HCT116 (cell line): Measurements from ENCODE around the gene SCTR. TPM values are rescaled to one million over a fixed set of nuclear protein-coding genes. Genes with fewer than 3 reads are reported as not detected.

Experiments
- ATAC-seq: fragments of 200-7000 bp; cut with Tn5 transposase; 2 replicates; pipeline ENCODE4 v1.9.1; 2020; ENCODE audit warnings: mild to moderate bottlenecking, moderate library complexity
- BruUV-seq: library from RNA; stranded (reverse); fragments of 400-500 nt; replicated peaks from 2 replicates; lab custom pipeline; 2021; lab: Mats Ljungman, UMichigan
- CTCF ChIA-PET: fragments of 300-600 bp; sonication (Branson Sonifier 250); formaldehyde crosslinking; loops from one replicate; lab custom pipeline; 2021; ENCODE audit warnings: antibody characterized with exemption; lab: Charles Lee
- POLR2A ChIA-PET: fragments of 300-600, 350-600 bp; sonication (Branson Sonifier 250); formaldehyde crosslinking; loops from one replicate; lab custom pipeline; 2021; ENCODE audit warnings: antibody characterized with exemption; lab: Charles Lee
- RAD21 ChIA-PET, 2 experiments: fragments of 300-600 bp; sonication (Branson Sonifier 250); formaldehyde crosslinking; loops; one replicate each; lab custom pipeline; 2023; ENCODE audit warnings: low total read pairs in 2 of 2; ENCODE audit not compliant: uncharacterized antibody in 2 of 2, unreplicated experiment in 2 of 2, low non-redundant PET in 1 of 2; lab: Charles Lee
- DNase-seq: peaks from one replicate; pipeline ENCODE4 v3.0.0-alpha.2; 2010; ENCODE audit warnings: low read depth, low spot score
- H2AFZ ChIP-seq: fragments of 200-600 bp; shearing (Covaris generic), sonication (generic); 2 replicates; pipeline ENCODE4 v1.6.1; 2017; ENCODE audit warnings: low read depth, mixed run types, mixed read lengths, antibody characterized with exemption, low read length; ENCODE audit not compliant: poor library complexity, severe bottlenecking
- H3K27ac ChIP-seq: 2 replicates; pipeline ENCODE4 v1.5.1; 2012; ENCODE audit warnings: low read depth, low read length
- H3K27me3 ChIP-seq: fragments of 200-600 bp; sonication (generic); 2 replicates; pipeline ENCODE4 v1.6.1; 2016; ENCODE audit warnings: mixed run types, low read length, mixed read lengths; ENCODE audit not compliant: insufficient read depth
- H3K36me3 ChIP-seq, 2 experiments: fragments of 200-500 bp in 1 of 2; fragments of 200-600 bp in 1 of 2; sonication (Bioruptor generic) in 1 of 2; sonication (generic) in 1 of 2; 2 replicates each; pipeline versions ENCODE4 v1.5.1 to v1.6.1; 2014 to 2016; ENCODE audit warnings: low read length in 2 of 2, inconsistent platforms in 1 of 2, mixed read lengths in 1 of 2, mixed run types in 1 of 2; ENCODE audit not compliant: insufficient read depth in 2 of 2, control insufficient read depth in 1 of 2
- H3K4me1 ChIP-seq, 2 experiments: fragments of 200-600 bp in 1 of 2; sonication (generic) in 1 of 2; 2 replicates each; pipeline versions ENCODE4 v1.5.1 to v1.6.1; 2012 to 2017; ENCODE audit warnings: low read length in 2 of 2, inconsistent platforms in 1 of 2, mild to moderate bottlenecking in 1 of 2, mixed read lengths in 1 of 2, mixed run types in 1 of 2, moderate library complexity in 1 of 2; ENCODE audit not compliant: insufficient read depth in 2 of 2, control insufficient read depth in 1 of 2
- H3K4me2 ChIP-seq: fragments of 200-600 bp; sonication (generic); 2 replicates; pipeline ENCODE4 v1.6.1; 2017; ENCODE audit warnings: mixed run types, low read length, mixed read lengths
- H3K4me3 ChIP-seq, 2 experiments: fragments of 200-600 bp in 1 of 2; sonication (generic) in 1 of 2; replicated peaks in 1 of 2; 2 replicates each; pipeline ENCODE4 v1.5.1; 2011 to 2016; ENCODE audit warnings: low read length in 2 of 2, control low read depth in 1 of 2, low read depth in 1 of 2, mild to moderate bottlenecking in 1 of 2, mixed read lengths in 1 of 2, mixed run types in 1 of 2
- H3K79me2 ChIP-seq: fragments of 200-600 bp; sonication (generic); 2 replicates; pipeline ENCODE4 v1.6.1; 2017; ENCODE audit warnings: mild to moderate bottlenecking, mixed run types, low read length, moderate library complexity, mixed read lengths; ENCODE audit not compliant: insufficient read depth
- H3K9ac ChIP-seq: fragments of 200-600 bp; sonication (generic); 2 replicates; pipeline ENCODE4 v1.6.1; 2016; ENCODE audit warnings: low read length, mixed read lengths
- H3K9me2 ChIP-seq: fragments of 200-600 bp; sonication (generic), shearing (Covaris generic); 2 replicates; pipeline ENCODE4 v1.6.1; 2017; ENCODE audit warnings: mixed run types, mild to moderate bottlenecking, moderate library complexity; ENCODE audit not compliant: insufficient read depth
- H3K9me3 ChIP-seq, 2 experiments: fragments of 200-500 bp in 1 of 2; fragments of 200-600 bp in 1 of 2; sonication (Bioruptor generic) in 1 of 2; sonication (generic) in 1 of 2; 2 replicates each; pipeline ENCODE4 v1.6.1; 2014 to 2017; ENCODE audit warnings: low read length in 2 of 2, mixed read lengths in 2 of 2, inconsistent platforms in 1 of 2, low read depth in 1 of 2, mild to moderate bottlenecking in 1 of 2, mixed run types in 1 of 2, moderate library complexity in 1 of 2; ENCODE audit not compliant: control insufficient read depth in 1 of 2, insufficient read depth in 1 of 2
- H4K20me1 ChIP-seq: fragments of 200-600 bp; sonication (generic), shearing (Covaris generic); 2 replicates; pipeline ENCODE4 v1.6.1; 2017; ENCODE audit warnings: mixed run types, mild to moderate bottlenecking, moderate library complexity; ENCODE audit not compliant: insufficient read depth
- CBX3 ChIP-seq: IDR thresholded peaks from 2 replicates; pipeline ENCODE4 v1.6.1; 2012; ENCODE audit warnings: low read depth
- CEBPB ChIP-seq: IDR thresholded peaks from 2 replicates; pipeline ENCODE4 v1.6.1; 2012; ENCODE audit warnings: low read depth
- EGR1 ChIP-seq: IDR thresholded peaks from 2 replicates; pipeline ENCODE4 v1.6.1; 2012; ENCODE audit warnings: low read depth
- ELF1 ChIP-seq: IDR thresholded peaks from 2 replicates; pipeline ENCODE4 v1.6.1; 2012; ENCODE audit warnings: low read depth, borderline replicate concordance
- EZH2 ChIP-seq: fragments of 200-600 bp; sonication (generic); IDR thresholded peaks from 2 replicates; pipeline ENCODE4 v1.6.1; 2017; ENCODE audit warnings: antibody characterized with exemption, mixed run types
- EZH2phosphoT487 ChIP-seq: fragments of 200-600 bp; IDR thresholded peaks from 2 replicates; pipeline ENCODE4 v1.6.1; 2018; ENCODE audit warnings: antibody characterized with exemption, borderline replicate concordance
- FOSL1 ChIP-seq: IDR thresholded peaks from 2 replicates; pipeline ENCODE4 v1.6.1; 2012; ENCODE audit warnings: low read depth
- JUND ChIP-seq: IDR thresholded peaks from 2 replicates; pipeline ENCODE4 v1.6.1; 2012
- POLR2A ChIP-seq: IDR thresholded peaks from 2 replicates; pipeline ENCODE4 v1.7.0; 2011; ENCODE audit warnings: borderline replicate concordance; ENCODE audit not compliant: insufficient read depth, insufficient read length; ENCODE audit errors: extremely low read depth
- POLR2AphosphoS5 ChIP-seq: IDR thresholded peaks from 2 replicates; pipeline ENCODE4 v1.6.1; 2011; ENCODE audit warnings: mild to moderate bottlenecking, low read depth, low read length, moderate library complexity
- RAD21 ChIP-seq: IDR thresholded peaks from 2 replicates; pipeline ENCODE4 v1.6.1; 2012; ENCODE audit warnings: low read depth, mild to moderate bottlenecking
- SIN3A ChIP-seq: IDR thresholded peaks from 2 replicates; pipeline ENCODE4 v1.6.1; 2012; ENCODE audit warnings: low read depth
- SP1 ChIP-seq: IDR thresholded peaks from 2 replicates; pipeline ENCODE4 v1.6.1; 2012; ENCODE audit warnings: low read depth
- SRF ChIP-seq: IDR thresholded peaks from 2 replicates; pipeline ENCODE4 v1.6.1; 2012; ENCODE audit warnings: low read depth
- TCF7L2 ChIP-seq: IDR thresholded peaks from 2 replicates; pipeline ENCODE4 v1.7.0; 2011; ENCODE audit warnings: borderline replicate concordance, inconsistent platforms; ENCODE audit not compliant: insufficient read depth, insufficient read length; ENCODE audit errors: extremely low read depth
- YY1 ChIP-seq: IDR thresholded peaks from 2 replicates; pipeline ENCODE4 v1.6.1; 2011; ENCODE audit warnings: low read length, low read depth, moderate library complexity, mild to moderate bottlenecking; ENCODE audit not compliant: insufficient replicate concordance; ENCODE audit errors: extremely low read depth
- ZFX ChIP-seq: fragments of 450-650 bp; IDR thresholded peaks from 2 replicates; pipeline ENCODE4 v1.6.1; 2017
- ZNF274 ChIP-seq: fragments of 200-500 bp; sonication (Bioruptor generic); IDR thresholded peaks from 2 replicates; pipeline ENCODE4 v1.6.1; 2014; ENCODE audit warnings: mild to moderate bottlenecking, low read depth, low read length, inconsistent platforms
- intact Hi-C: fragments of 100-400 bp; cut with micrococcal nuclease; formaldehyde crosslinking; loops from 2 replicates; pipeline ENCODE4 v1.10.0; 2022
- total RNA-seq: library from RNA; stranded (reverse); gene quantifications from one replicate; pipeline ENCODE4 v1.2.1, GENCODE V29; 2021; ENCODE audit not compliant: unreplicated experiment
- TF ChIP-seq, protein P1 (sequence below): IDR thresholded peaks from 2 replicates; pipeline ENCODE4 v1.6.1; 2012
- TF ChIP-seq, protein P2 (sequence below): IDR thresholded peaks from 2 replicates; pipeline ENCODE4 v1.6.1; 2012; ENCODE audit warnings: low read depth

The SCTR gene
- total RNA-seq, 1 experiment from 2014 or later, result not detected

DNA sequence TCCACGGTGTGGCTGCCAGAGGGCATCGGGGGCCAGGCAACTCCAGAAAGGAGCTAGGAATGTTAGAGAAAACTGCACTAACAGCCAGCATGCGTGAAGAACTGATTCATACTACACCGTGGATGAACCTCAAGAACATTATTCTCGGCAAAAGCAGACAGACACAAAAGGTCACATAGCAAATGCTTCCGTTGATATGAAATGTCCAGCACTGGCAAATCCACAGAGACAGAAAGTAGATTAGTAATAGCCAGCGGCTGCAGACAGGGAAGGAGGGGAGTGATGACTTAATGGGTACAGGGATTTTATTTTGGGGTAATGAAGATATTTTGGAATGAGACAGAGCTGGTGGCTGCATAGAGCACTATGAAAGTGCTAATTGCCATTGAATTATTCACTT lies 37.4 kb downstream of the SCTR start:
- Histone ChIP-seq H3K27ac (no peak overlapping the region), H3K36me3 (no peaks in the 10 kb centered on the region), H3K79me2 (no peaks in the 10 kb centered on the region), H3K9me2 (no peaks in the 10 kb centered on the region), H3K9ac (no peak overlapping the region), H2AFZ (no peak overlapping the region), H4K20me1 (no peaks in the 10 kb centered on the region), H3K27me3 (no peaks in the 10 kb centered on the region), H3K4me3 (no peak overlapping the region), H3K4me2 (no peak overlapping the region), H3K9me3 (no peaks in the 10 kb centered on the region), H3K4me1 (peaks cover 3 to 5% of the 10 kb centered on the region in 2 experiments)
- DNase-seq (no peak), ATAC-seq (no peak)
- RAD21 ChIA-PET, result no interaction called here
- CTCF ChIA-PET, result interaction anchor here (0.9 to 2.3 kb wide), 2 partner anchors 10 to 77 kb away, joined by 3 to 6 read pairs; no protein-coding TSS in a partner anchor
- intact Hi-C loops, result no loop called here
- TF ChIP-seq YY1 (no peak), ZNF274 (no peak), ZFX (no peak), CBX3 (no peak)
- POLR2A ChIA-PET, result no interaction called here
- no TSS peak for BruUV-seq

DNA sequence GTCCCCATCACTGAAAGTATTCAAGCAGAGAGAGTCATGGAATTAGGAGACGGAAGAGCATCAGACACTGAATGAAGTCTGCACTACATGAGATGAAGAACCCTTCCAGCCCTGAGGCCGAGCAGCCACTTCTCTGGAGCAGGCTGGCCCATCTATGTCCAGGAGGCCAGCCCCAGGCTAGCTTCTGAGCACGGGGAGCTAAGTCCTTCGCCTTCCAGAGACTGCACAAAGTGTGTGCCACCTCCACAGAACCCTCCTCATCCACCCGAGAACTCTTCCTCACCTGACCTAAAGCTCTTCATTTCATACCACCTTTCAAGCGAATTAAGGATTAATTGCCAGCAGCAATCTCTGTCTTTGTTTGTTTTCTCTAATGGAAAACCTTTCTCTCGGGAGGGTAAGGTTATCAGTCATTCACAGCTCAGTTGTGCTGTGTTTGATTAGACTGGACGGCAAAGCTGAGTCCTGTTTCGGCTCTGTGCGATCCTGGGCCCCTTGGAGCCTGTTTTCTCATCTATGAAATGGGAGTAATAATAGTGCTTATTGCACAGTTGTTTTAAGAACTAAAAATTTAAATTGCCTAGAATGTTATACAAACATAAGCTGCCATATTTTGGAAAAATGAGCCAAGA lies 38.0 kb downstream of the SCTR start:
- H3K4me2 ChIP-seq, result no peak overlapping the region
- CTCF ChIA-PET, result interaction anchor here (0.9 to 2.3 kb wide), 2 partner anchors 10 to 77 kb away, joined by 3 to 6 read pairs; no protein-coding TSS in a partner anchor
- TF ChIP-seq CBX3, result no peak
- no peak for TF ChIP-seq EGR1
- no peak for TF ChIP-seq POLR2AphosphoS5
- no peak for TF ChIP-seq SRF
- no peak for TF ChIP-seq YY1
- no peak for TF ChIP-seq RAD21
- TF ChIP-seq EZH2phosphoT487, result no peak
- no peak for TF ChIP-seq SP1
- no peak for TF ChIP-seq JUND
- TF ChIP-seq, protein P1, sequence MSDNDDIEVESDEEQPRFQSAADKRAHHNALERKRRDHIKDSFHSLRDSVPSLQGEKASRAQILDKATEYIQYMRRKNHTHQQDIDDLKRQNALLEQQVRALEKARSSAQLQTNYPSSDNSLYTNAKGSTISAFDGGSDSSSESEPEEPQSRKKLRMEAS, result no peak
- no peak for TF ChIP-seq ELF1
- TF ChIP-seq TCF7L2, result no peak
- TF ChIP-seq, protein P2, sequence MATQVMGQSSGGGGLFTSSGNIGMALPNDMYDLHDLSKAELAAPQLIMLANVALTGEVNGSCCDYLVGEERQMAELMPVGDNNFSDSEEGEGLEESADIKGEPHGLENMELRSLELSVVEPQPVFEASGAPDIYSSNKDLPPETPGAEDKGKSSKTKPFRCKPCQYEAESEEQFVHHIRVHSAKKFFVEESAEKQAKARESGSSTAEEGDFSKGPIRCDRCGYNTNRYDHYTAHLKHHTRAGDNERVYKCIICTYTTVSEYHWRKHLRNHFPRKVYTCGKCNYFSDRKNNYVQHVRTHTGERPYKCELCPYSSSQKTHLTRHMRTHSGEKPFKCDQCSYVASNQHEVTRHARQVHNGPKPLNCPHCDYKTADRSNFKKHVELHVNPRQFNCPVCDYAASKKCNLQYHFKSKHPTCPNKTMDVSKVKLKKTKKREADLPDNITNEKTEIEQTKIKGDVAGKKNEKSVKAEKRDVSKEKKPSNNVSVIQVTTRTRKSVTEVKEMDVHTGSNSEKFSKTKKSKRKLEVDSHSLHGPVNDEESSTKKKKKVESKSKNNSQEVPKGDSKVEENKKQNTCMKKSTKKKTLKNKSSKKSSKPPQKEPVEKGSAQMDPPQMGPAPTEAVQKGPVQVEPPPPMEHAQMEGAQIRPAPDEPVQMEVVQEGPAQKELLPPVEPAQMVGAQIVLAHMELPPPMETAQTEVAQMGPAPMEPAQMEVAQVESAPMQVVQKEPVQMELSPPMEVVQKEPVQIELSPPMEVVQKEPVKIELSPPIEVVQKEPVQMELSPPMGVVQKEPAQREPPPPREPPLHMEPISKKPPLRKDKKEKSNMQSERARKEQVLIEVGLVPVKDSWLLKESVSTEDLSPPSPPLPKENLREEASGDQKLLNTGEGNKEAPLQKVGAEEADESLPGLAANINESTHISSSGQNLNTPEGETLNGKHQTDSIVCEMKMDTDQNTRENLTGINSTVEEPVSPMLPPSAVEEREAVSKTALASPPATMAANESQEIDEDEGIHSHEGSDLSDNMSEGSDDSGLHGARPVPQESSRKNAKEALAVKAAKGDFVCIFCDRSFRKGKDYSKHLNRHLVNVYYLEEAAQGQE, result no peak
- no peak for TF ChIP-seq FOSL1
- TF ChIP-seq SIN3A, result no peak
- no peak for TF ChIP-seq ZFX
- no peak for TF ChIP-seq POLR2A
- TF ChIP-seq EZH2, result no peak
- no peak for TF ChIP-seq CEBPB

More for the DNA sequence above, 38.0 kb downstream of the SCTR start:
- Histone ChIP-seq H3K4me1 (no peaks in the 10 kb centered on the region), H3K4me3 (no peak overlapping the region), H3K9me2 (no peaks in the 10 kb centered on the region), H3K9ac (no peak overlapping the region), H4K20me1 (no peaks in the 10 kb centered on the region), H3K9me3 (no peaks in the 10 kb centered on the region), H3K27ac (no peak overlapping the region), H2AFZ (no peak overlapping the region), H3K27me3 (no peaks in the 10 kb centered on the region), H3K79me2 (no peaks in the 10 kb centered on the region), H3K36me3 (no peaks in the 10 kb centered on the region)
- ATAC-seq (no peak), DNase-seq (no peak)
- ChIA-PET RAD21 (no interaction called here), POLR2A (no interaction called here)
- intact Hi-C loops, result no loop called here
- no TSS peak for BruUV-seq
